GM21825 (cell line): ENCODE results near the gene STX18.
"Not testable (repeated sequence)": the region's sequence is repeated elsewhere in the genome, so short reads cannot be mapped to it uniquely, and the experiment has no call there.

Source experiments
- ATAC-seq: cut with Tn5 transposase; IDR thresholded peaks from one replicate; pipeline ENCODE4 v1.9.1; 2021; ENCODE audit warnings: mild to moderate bottlenecking, moderate library complexity; ENCODE audit not compliant: unreplicated experiment

Gene STX18

DNA sequence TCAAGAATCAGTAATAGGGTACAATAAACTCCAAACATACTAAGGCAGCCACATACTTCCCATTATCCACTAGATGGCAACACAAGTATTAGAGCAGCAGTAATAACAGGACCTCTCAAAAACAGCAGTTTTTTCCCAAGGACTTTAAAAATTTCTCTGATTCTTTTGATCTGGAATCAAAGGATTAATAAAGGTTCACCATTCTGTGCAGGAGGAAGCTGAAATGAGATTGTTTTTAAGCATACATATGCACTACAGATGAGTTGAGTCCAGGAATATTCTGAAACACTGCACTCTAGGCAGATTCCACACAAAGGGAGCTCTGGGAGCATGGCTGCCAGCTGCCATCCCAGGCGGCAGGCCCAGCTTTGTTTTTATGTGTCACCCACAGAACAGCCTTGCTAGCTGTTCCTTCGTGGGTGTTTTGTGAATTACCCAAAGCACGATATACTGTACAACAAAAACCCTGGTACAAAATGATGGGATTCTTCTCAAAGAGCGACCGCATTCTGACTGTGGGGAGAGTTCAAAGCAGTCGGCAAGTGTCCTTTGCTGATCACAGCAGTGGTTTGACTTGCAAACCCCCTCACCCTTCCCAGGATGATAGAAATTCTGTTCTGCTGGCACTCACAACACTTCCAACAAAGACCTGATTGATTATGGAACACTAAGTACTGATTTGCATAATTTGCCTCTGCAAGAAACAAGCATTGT, 61.0 kb downstream of the STX18 start:
- ATAC-seq = no peak

DNA sequence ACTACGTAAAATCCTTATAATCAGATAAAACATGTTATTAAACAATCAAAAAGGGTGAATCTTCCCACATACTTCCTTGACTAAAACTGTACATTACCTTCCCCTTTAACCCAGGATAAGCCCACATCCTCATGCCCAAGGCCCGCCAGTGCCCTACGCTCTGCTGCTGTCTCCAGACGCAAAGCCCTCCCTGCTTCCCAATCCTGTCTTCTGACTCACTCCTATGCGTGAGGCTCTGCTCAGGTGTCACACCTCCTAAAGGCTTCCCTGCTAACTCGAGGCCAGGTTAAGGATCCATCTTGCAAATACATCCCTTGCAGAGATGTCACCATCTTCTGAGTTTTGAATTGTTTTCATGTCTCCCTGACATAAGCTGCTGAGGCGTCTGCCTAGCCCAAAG, 61.6 kb downstream of the STX18 start:
- no peak for ATAC-seq

DNA sequence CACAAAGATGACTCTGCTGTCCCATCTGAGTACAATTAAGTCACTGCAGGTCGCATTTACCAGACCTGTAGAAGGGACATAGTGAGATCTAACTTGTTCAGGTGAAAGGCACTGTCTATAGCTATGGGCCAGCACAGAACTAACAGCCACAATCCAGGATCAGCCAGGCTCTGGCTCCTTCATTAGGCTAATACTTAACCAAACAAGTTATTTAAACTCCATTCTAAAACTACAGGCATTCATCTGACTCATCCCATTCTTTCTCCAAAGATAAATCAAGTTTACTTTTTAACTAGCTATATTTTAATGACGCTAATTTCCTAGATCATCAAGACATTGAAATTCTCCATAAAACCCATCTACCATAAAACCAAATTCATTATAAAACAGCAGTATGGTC, 62.5 kb downstream of the STX18 start:
- no peak for ATAC-seq

DNA sequence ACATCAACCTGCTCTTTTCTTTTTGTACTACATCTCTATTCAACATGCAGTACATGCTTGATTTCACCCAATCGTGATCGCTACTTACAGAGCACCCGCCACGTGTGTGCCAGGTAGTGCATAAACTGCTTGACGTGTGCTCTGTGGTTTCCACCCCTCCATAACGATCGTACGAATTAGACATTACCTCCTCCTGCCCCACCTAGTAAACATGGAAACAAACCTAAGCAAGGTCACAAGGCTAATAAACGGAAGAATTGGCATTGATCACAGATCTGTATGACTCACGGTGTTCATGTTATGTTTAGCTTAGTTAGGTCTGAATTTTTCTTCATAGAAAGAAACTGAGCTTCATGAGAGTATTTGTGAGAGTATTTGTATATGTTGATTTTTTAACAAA, 64.1 kb downstream of the STX18 start:
- ATAC-seq = no peak

DNA sequence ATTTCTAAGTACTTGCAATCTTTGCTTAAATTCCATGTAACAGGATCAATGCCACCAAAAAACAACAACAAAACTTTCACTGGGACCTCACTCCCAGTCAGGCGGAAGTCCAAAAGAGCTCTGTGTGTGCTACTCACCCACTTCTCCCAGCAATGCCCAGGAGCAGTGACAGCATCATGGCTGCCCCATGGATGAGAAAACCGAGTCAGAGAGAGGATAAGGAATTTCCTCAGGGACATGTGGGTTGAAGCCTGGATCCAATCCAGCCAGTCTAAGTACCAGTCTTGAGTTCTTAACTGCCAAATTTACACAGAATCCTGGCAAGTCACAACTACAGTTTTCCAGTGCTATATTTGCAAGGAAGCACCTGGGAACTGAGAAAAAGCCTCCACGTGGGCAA, 64.5 kb downstream of the STX18 start:
- no peak for ATAC-seq

DNA sequence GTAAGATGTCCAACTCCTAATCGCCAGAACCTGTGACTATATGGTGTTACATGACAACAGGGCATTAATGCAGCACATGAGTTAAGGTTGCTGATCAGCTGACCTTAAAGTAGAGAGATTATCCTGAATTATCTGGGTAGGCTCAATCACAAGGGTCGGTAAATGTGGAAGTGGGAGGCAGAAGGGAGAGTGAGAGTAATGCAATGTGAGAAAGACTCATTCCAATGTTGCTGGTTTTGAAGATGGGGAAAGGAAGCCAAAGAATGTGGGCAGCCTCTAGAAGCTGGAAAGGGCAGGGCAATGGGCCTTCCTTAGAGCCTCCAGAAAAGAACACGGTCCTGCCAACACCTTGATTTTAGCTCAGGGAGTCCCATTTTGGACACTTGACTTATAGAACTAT, 67.4 kb downstream of the STX18 start:
- ATAC-seq = no peak

DNA sequence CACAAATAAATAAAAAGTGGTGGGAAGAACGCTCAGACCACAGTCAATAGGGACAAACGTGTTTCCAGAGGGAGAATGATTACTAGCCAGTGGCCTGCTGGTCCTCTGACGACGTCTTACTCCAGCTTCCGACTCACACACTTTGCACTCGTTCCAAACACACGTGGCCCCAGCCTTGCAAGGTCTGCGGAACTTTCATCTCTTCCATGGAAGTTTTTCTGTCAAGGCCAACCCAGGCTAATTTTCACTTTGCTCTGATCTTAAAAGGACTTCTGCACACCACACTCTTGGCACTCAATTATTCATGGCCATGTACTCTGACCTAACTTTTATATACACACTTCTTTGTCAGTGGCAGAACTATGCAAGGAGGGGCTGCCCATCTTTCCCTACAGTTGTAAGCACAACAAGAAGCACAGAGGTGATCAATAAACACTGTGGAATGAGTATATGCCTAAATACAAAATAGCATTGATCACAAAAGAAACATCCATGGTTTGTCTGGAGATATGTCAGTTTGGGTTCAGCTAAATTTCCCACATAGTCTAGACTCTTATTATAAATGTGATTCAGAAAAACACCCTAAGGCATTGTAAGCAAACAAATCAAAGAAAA, 69.4 kb downstream of the STX18 start:
- no peak for ATAC-seq

DNA sequence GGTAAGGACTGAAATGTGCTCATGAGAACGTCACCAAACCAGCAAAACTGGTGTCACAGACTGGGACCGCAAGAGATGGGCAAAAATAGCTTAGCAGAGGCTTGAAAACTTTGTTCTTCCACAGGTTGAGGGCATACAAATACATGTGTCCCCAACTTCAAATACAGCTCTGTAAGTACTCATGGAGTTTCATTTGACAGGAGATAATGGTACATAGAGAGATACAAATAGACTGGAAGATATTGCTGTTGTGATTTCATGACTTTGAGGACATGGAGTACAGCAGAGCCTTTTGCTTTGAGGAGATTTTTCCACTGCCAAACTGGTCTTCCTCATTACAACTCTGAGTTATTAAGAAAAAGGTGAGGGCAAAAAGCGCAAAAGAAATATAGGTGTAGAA, 70.7 kb downstream of the STX18 start:
- no peak for ATAC-seq

DNA sequence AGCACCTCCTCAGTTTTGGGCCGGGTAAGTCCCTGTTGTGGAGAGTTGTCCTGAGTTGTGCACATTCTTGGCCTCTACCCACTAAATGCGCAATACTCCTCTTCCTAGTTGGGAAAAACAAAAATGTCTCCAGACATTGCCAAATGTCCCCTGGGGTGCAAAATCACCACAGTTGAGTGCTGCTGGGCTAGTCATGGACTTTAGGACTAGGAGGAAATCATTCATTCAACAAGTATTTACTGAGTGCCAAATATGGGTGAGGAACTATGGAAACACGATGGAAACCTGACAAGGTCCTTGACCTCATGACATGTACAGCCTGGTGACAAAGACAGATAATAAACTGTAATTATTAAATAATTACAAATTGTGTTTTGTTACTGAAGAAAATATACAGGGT, 71.6 kb downstream of the STX18 start:
- ATAC-seq = no peak

DNA sequence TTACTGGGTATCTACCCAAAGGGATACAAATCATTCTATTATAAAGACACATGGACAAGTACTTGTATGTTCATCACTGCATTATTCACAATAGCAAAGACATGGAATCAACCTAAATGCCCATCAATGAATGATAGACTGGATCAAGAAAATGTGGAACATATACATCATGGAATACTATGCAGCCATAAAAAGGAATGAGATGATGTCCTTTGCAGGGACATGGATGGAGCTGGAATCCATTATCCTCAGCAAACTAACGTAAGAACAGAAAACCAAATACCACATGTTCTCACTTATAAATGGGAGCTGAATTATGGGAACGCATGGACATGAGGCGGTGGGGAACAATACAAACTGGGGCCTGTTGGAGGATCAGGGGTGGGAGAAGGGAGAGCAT, 76.6 kb downstream of the STX18 start:
- ATAC-seq = not testable (repeated sequence)

DNA sequence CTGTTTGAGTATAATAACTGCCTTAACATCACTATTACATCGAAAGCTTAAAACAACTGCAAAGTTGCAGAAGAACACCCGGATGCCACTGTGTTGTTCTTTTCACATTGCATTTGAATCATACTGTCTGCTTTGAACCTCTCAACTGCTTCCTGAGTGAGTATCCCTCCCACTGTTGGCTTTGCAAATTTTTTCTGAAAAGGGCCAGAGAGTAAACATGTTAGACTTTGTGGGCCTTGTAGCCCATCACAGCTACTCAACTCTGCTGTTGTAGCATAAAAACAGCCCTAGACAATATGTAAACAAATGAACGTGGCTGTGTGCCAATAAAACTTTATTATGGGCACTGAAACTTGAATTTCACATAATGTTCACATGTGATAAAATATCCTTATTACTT, 78.9 kb downstream of the STX18 start:
- ATAC-seq = no peak

DNA sequence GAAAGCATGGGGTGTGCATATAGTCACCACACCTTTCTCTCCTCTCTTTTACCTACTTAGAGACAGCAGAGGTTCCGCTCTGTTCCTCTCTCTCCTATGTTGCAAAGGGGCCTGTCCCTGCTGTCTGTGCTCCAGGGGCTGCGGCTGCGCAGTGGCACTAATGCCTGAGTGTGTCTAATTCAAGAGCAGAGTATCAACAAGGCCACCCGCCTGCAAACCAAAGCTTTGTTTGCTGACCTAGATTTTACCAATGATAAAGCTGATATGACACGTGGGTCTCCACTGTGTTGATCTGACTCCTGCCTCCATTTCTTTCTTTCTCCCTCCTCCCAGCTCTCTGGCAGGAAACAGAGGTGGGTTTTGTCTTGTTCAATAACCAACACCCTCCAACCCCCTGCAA, 80.0 kb downstream of the STX18 start:
- ATAC-seq = no peak

DNA sequence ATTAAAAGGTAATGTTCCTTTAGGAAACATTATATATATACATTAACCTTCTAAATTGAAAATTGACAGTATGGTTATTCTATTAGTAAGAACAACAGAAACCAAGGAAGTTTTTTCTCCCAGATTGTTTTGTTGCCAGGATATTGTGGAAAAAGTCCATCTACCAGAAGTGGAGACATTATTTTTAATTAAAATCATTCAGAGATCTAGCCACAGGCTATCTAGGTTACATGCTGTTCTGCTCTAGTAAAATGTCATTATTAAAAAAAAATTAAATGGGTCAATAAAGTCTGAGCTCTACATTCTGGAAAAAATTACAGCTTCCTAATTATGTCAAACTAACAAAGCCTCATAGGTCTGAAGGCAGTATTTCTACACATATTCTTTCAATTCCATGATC, 80.7 kb downstream of the STX18 start:
- ATAC-seq = no peak

DNA sequence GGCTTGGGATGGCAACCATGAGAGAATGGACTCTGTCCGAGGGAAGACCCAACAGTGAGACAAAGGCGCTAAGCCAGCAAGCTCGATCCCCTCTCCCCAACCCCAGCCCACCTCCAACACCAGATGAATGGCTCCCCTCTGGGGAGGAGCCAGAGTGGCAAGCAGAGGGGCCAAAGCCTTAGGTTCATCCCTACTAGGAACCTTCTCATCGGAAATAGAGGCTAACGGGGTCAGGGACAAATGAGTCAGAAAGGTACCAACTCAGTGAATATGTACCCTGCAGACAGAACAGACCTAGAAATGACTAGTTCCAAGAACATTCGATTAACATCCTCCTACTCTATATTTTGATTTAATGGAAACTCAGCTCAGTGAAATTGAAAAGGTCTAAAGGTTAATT, 81.1 kb downstream of the STX18 start:
- no peak for ATAC-seq

DNA sequence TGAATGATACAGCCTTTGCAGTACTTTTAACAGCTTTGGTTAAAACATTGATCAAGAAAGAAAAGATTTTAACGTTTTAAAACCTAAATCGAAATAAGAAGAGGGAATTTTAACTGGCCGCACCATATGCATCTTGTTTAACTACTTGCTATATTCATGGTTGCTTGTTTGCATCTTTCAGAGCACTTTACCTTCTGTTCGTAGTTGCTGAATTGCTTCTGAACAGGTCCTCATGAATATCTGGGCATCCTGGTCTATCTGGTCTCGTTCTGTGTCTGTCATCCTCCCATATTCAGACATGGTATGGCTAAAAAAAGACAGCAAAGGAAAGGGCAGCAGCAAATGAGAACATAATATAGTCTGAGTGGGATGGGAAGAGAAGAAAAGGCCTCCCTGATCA, 82.7 kb downstream of the STX18 start:
- ATAC-seq = no peak

DNA sequence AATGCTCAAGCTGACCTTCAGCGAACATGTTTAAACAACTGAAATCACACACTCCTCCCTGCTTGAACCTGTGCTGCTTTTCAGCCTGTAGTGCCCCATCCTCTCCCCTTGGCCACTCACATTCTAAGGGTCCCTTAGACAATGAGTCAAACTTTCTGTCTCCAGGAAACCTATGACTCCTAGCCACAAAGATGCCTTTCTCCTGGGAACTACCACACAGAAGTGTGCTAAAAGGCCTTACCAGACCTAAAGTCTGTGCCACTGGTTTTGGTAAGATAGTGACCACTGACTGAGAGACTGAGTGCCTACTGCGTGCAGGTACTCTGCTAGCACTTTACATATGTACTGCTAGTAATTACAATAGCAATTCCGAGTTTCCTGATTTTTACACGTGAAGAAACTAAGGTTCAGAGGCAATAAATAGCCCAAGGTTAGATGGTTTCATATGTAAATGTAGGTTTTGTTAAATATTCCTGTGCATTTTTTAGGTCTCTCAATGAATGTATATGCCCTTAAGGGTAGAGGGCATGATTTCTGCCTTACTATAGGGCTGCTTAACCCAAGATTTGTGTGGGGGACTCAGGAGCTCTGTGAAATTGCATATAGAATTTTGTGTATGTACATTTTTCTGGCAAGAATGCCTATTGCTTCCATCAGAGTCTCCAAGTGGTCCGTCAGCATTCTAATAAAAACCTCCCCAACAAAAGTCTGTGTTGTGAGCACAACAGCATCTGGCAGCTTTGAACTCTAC, 83.9 kb downstream of the STX18 start:
- ATAC-seq = no peak

DNA sequence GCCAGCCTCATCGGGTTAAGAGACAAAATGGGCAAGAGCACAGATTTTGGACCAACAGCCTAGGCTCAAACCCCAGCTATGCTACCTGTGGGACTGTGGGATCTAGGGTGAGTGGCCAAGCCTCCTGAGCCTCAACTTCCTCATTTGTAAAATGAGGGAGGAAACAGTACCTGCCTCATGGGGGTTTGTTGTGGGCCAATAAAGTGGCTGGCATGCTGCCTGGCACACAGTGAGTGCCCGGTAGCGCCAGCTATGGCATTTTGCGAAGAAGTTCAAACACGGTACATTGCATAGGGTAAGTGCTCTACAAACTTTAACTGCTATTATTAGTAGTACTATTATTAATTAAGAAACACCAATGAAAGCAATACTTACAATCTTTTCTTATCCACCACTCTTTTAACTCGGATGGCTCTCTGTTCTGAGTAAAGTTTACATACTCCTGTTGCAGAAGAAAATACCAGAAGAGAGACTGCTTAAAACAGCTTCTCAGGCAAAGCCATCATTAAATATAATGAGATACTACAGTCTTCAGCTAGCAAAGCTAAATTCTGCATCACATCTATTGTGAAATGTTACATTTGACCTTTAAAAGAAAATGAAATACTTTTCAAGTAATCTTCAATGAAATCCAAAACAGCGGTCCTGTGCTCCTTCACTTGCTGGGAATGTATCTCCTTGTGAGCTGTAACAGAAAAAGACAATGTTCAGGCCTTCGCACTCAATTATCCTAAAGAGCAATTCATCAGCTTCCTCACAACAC, 84.9 kb downstream of the STX18 start:
- ATAC-seq = no peak

DNA sequence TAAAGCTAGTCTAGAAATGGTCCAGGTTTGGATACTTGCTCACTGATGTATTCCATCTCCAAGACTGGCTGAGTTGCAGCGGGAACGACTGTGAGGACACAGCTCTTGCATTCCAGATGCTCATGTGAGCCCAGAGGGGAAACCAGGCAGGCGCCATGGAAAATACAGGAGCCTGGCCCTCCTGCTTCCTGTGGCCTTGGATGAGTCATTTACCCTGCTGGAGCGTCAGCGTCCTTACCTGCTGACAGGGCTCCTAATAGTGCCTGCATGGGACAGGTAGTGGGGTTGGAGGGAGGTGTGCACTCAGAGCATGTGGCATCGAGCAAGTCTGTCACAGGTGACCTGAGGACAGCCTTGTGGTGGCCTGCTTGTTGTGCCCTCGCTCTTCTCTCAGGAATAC, 85.5 kb downstream of the STX18 start:
- no peak for ATAC-seq

DNA sequence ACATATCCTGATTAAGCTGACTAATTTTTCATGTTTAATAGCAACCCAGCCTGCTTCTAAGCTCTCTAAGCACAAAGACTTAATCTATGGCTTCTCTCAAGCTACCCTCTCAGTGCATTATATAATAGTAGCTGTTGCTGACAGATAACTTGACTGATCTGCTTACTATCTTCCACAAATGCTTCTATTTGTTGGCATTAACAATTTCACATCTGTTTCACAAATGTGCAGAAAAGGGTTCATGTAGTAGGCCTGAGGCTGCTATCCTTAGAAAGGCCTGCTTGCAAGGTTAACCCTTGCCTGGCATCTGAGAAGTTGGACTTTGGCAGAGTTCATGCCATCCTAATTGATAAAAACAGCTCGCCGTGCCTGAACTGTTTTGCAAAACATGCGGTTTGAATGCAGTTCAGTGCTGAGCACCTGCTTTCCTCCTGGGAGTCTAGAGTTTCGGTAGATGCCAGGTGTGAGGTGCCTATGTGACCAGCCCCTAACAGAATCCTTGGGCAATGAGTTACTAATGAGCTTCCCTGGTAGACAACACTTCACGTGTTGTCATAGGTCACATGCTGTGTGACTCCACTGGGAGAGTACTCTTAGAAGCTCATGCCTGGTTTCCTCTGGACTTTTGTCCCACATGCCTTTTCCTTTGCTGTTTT, 86.5 kb downstream of the STX18 start:
- ATAC-seq = peak; percentile 87

DNA sequence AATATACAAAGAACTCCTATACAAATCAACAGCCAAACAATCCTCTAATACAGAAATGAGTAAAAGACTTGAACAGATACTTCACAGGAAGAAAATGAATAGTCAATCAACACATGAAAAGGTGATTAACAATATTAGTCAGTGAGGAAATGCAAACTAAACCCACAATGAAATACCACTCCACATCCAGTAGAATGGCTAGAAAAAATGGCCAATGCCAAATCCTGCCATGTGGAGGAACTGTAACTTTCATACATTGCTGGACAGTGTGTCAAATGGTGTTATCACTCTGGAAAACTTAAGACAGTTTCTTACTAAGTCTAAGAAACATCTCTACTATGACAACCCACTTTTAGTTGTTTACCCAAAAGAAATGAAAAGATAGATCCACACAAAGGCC, 95.4 kb downstream of the STX18 start:
- no peak for ATAC-seq

DNA sequence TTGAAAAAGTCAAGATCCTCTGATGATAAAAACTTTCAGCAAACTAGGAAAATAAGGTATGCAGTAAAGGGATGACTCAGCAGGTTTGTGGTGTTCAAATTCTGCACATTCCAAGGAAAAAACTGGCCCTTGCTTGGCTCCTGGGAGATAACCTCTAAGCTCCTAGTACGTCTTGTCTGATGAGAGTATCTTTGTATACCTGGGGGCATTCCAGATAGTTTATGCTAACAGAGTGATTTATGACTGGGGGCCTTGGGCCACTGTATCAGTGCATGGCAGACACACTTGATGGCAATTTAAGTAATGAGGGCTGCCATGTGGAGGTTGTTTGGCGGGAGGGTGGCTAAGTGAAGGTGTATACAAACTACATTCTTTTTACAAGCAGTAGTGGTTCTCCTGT, 98.0 kb downstream of the STX18 start:
- no peak for ATAC-seq
